Smooth muscle cell (in vitro differentiated cells): ENCODE measurements around the gene C6orf89. TPM values are rescaled to one million over a fixed set of nuclear protein-coding genes. Genes with fewer than 3 reads are reported as not detected.

ENCODE experiments used
- DNase-seq: peaks from one replicate; lab custom pipeline; 2025; ENCODE audit not compliant: unreplicated experiment; lab: John Stamatoyannopoulos, UW
- H2AFZ ChIP-seq: fragments of 200-600 bp; sonication (generic); 2 replicates; pipeline ENCODE4 v1.6.0; 2016; ENCODE audit warnings: antibody characterized with exemption, low read depth, mild to moderate bottlenecking
- H3F3A ChIP-seq: fragments of 200-600 bp; sonication (generic); 2 replicates; pipeline ENCODE4 v1.6.0; 2017; ENCODE audit warnings: antibody characterized with exemption, low read depth
- H3K27ac ChIP-seq: fragments of 200-600 bp; sonication (generic); 2 replicates; pipeline ENCODE4 v1.5.1; 2016; ENCODE audit warnings: low read depth, mild to moderate bottlenecking
- H3K27me3 ChIP-seq: fragments of 200-600 bp; sonication (generic); 2 replicates; pipeline ENCODE4 v1.6.1; 2016; ENCODE audit warnings: low read depth, mild to moderate bottlenecking
- H3K36me3 ChIP-seq: fragments of 200-600 bp; sonication (generic); 2 replicates; pipeline ENCODE4 v1.5.1; 2016; ENCODE audit warnings: low read depth
- H3K4me1 ChIP-seq: fragments of 200-600 bp; sonication (generic); 2 replicates; pipeline ENCODE4 v1.5.1; 2016; ENCODE audit warnings: low read depth
- H3K4me2 ChIP-seq: fragments of 200-600 bp; sonication (generic); 2 replicates; pipeline ENCODE4 v1.6.0; 2016; ENCODE audit warnings: mild to moderate bottlenecking
- H3K4me3 ChIP-seq: fragments of 200-600 bp; sonication (generic); 2 replicates; pipeline ENCODE4 v1.5.1; 2016; ENCODE audit warnings: mild to moderate bottlenecking
- H3K79me2 ChIP-seq: fragments of 200-600 bp; sonication (generic); 2 replicates; pipeline ENCODE4 v1.6.0; 2016; ENCODE audit warnings: low read depth, mild to moderate bottlenecking
- H3K9ac ChIP-seq: fragments of 200-600 bp; sonication (generic); 2 replicates; pipeline ENCODE4 v1.6.0; 2016; ENCODE audit warnings: low read depth
- H3K9me3 ChIP-seq: fragments of 200-600 bp; sonication (generic); replicated peaks from 2 replicates; pipeline ENCODE4 v1.5.1; 2016; ENCODE audit warnings: low read depth
- H4K20me1 ChIP-seq: fragments of 200-600 bp; sonication (generic); 2 replicates; pipeline ENCODE4 v1.6.0; 2016; ENCODE audit warnings: low read depth
- CTCF ChIP-seq: fragments of 200-600 bp; sonication (generic); IDR thresholded peaks from 2 replicates; pipeline ENCODE4 v1.5.1; 2017; ENCODE audit warnings: borderline replicate concordance, mild to moderate bottlenecking, antibody characterized with exemption; ENCODE audit not compliant: insufficient read depth, poor library complexity, severe bottlenecking
- WGBS: methylation state at CpG from one replicate; pipeline ENCODE4 v1.1.7; 2016; ENCODE audit warnings: low lambda C conversion rate; 5-methylcytosine and 5-hydroxymethylcytosine counted together
- polyA plus RNA-seq: library from polyadenylated mRNA; unstranded; fragments of >200 nt; fragmentation: Nextera tagmentation; extraction: Ambion mirVana; gene quantifications from 2 replicates; pipeline ENCODE4 v1.2.1, GENCODE V29; 2016
- total RNA-seq: library from RNA; depleted of rRNA; stranded (reverse); fragments of >200 nt; gene quantifications from 2 replicates; pipeline ENCODE4 v1.2.3, GENCODE V29; 2014

Gene C6orf89
- total and polyA plus RNA-seq, 2 experiments from 2014 or later = 44.6 to 45.7 TPM

- H3K4me3 ChIP-seq = no peak overlapping the region
- H3K9me3 ChIP-seq = no peaks in the 10 kb centered on the region
- no peaks in the 10 kb centered on the region for H3K27me3 ChIP-seq
- no peaks in the 10 kb centered on the region for H4K20me1 ChIP-seq
- H3K4me1 ChIP-seq = peaks cover 12% of the 10 kb centered on the region
- H3K27ac ChIP-seq = peak overlapping the region; percentile 75
- H3K36me3 ChIP-seq = no peaks in the 10 kb centered on the region
- no peak overlapping the region for H3K9ac ChIP-seq
- no peak for TF ChIP-seq CTCF
- H2AFZ ChIP-seq = no peak overlapping the region
- WGBS = 48% methylated on average over 5 of the region's 5 CpGs
- H3F3A ChIP-seq = peaks cover 8% of the 10 kb centered on the region
- peak overlapping the region; percentile 9 for H3K4me2 ChIP-seq
- no peak for DNase-seq
- H3K79me2 ChIP-seq = no peaks in the 10 kb centered on the region
Measured at GRCh38 chr6:36853325-36853724, 32.4 kb upstream of the C6orf89 start.

GRCh38 chr6:36855750-36856149 is 30.0 kb upstream of the C6orf89 start:
- no peak overlapping the region for H3K4me2 ChIP-seq
- H3F3A ChIP-seq = peaks cover 4% of the 10 kb centered on the region
- no peaks in the 10 kb centered on the region for H3K79me2 ChIP-seq
- 85% methylated on average over 10 of the region's 10 CpGs for WGBS
- no peak overlapping the region for H3K27ac ChIP-seq
- no peaks in the 10 kb centered on the region for H3K4me1 ChIP-seq
- H4K20me1 ChIP-seq = no peaks in the 10 kb centered on the region
- no peak for TF ChIP-seq CTCF
- no peaks in the 10 kb centered on the region for H3K36me3 ChIP-seq
- no peak overlapping the region for H3K9ac ChIP-seq
- no peaks in the 10 kb centered on the region for H3K27me3 ChIP-seq
- no peak overlapping the region for H3K4me3 ChIP-seq
- no peak for DNase-seq
- H2AFZ ChIP-seq = no peak overlapping the region
- no peaks in the 10 kb centered on the region for H3K9me3 ChIP-seq

- Histone ChIP-seq H3K79me2 (no peaks in the 10 kb centered on the region), H3K4me2 (no peak overlapping the region), H3K9ac (no peak overlapping the region), H3F3A (peaks cover 4% of the 10 kb centered on the region), H3K36me3 (no peaks in the 10 kb centered on the region), H2AFZ (no peak overlapping the region), H3K27me3 (no peaks in the 10 kb centered on the region), H3K9me3 (no peaks in the 10 kb centered on the region), H3K4me3 (no peak overlapping the region), H3K27ac (no peak overlapping the region), H3K4me1 (no peaks in the 10 kb centered on the region), H4K20me1 (no peaks in the 10 kb centered on the region)
- DNase-seq = no peak
- TF ChIP-seq CTCF = no peak
- WGBS = 95% methylated on average over 8 of the region's 8 CpGs
Measured at GRCh38 chr6:36856277-36856676, 29.5 kb upstream of the C6orf89 start.

GRCh38 chr6:36857325-36857724 is 28.4 kb upstream of the C6orf89 start:
- H3K9me3 ChIP-seq = no peaks in the 10 kb centered on the region
- no peak for TF ChIP-seq CTCF
- 97% methylated on average over 4 of the region's 4 CpGs for WGBS

More at GRCh38 chr6:36857325-36857724, 28.4 kb upstream of the C6orf89 start:
- no peaks in the 10 kb centered on the region for H4K20me1 ChIP-seq
- H3K79me2 ChIP-seq = no peaks in the 10 kb centered on the region
- no peaks in the 10 kb centered on the region for H3K36me3 ChIP-seq
- no peak overlapping the region for H2AFZ ChIP-seq
- H3K27me3 ChIP-seq = no peaks in the 10 kb centered on the region
- DNase-seq = no peak
- no peak overlapping the region for H3K9ac ChIP-seq
- no peak overlapping the region for H3K4me2 ChIP-seq
- no peak overlapping the region for H3K4me3 ChIP-seq
- peaks cover 2% of the 10 kb centered on the region for H3F3A ChIP-seq
- H3K4me1 ChIP-seq = no peaks in the 10 kb centered on the region
- H3K27ac ChIP-seq = no peak overlapping the region
